ENCODE results near the gene RHCG. TPM values are rescaled to one million over a fixed set of nuclear protein-coding genes. Genes with fewer than 3 reads are reported as not detected.
A peak's percentile ranks its signal among the peaks of the same experiment; 100 is the strongest.

The RHCG gene
- polyA plus RNA-seq, 4 donors = 2.0 to 3.9 (median 3.0) TPM

- no peak for DNase-seq (ENCODE audit: low read depth in 4 of 4, low spot score in 2 of 4)
Observed at GRCh38 chr15:89447676-89448075, 48.7 kb downstream of the RHCG start.

- no peak for DNase-seq (ENCODE audit: low read depth in 4 of 4, low spot score in 2 of 4)
Observed at GRCh38 chr15:89446255-89446891, 50.0 kb downstream of the RHCG start.

DNA sequence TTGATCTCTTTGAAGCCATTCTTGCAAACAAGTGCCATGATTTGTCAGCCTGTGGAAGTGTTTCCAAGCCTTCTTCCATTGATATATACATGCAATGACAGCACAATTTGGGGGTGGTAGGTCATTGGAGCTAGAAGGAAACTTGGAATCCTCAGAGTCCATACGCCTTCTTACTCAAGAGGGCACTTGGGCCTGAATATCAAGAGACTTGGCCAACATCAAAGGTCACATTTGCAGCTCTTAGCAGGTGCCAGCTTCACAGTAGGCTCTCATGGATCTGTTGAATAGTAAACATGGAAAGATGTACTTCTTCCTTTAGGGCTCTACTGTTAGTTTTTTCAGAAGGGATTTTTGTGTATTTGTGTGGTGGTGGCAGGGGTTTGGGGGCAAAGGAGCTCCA is 50.9 kb downstream of the RHCG start:
- DNase-seq (ENCODE audit: low read depth in 4 of 4, low spot score in 2 of 4) = no peak

GRCh38 chr15:89444241-89445225 is 51.9 kb downstream of the RHCG start:
- no peak for DNase-seq (ENCODE audit: low read depth in 4 of 4, low spot score in 2 of 4)

DNA sequence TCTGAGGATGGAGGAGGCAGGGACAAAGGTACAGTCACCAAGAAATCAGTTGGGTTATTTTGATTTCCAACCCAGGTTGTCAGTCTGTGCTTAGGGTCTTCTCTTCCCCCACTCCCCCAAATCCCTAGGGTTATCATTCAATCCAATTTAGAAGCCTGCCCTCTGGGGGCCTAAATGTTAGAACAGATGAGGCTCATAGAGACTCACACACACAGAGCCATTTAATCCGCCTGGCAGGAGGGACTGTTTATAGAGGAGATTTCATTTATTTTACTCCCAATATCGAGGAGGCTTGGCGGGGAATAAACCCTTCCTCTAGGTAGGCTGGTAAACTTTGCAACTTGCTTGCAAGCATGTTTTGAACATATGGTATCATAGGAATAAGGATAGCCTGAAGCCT is 52.8 kb downstream of the RHCG start:
- DNase-seq (ENCODE audit: low read depth in 4 of 4, low spot score in 2 of 4) = no peak

DNA sequence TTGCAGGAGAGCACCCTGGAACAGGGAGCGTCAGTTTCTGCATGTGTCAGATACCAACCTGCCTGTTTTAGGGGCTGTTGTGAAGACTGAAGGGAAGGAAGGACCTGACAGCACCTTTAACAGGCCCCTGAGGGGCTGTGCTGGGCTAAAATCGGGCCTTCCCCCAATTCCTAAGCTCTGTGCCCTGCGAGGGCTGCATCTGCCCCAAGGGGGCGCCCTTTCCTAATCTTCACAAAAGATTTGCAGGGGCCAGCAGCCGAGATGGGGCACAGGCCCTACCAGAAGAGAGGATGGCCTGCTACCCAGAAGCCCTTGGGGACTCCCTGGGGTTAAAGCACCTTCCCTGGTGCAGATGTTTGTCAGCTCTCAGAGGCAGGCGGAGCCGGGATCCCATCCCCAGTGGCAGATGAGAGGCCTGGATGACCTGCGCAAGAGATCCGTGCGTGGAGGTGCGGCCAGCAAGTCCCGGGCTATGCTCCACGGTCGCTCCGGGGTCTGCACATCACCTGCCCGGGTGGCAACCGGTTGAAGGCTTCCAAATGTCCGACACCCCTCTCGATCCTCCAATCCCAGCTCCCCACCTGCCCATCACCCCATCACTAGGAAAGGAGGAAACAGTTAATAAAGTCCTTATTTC is 53.6 kb downstream of the RHCG start:
- DNase-seq (ENCODE audit: low read depth in 4 of 4, low spot score in 2 of 4) = no peak

GRCh38 chr15:89442155-89442554 is 54.2 kb downstream of the RHCG start:
- no peak for DNase-seq (ENCODE audit: low read depth in 4 of 4, low spot score in 2 of 4)

GRCh38 chr15:89441295-89441812 is 55.0 kb downstream of the RHCG start:
- no peak for DNase-seq (ENCODE audit: low read depth in 4 of 4, low spot score in 2 of 4)

GRCh38 chr15:89439764-89440163 is 56.6 kb downstream of the RHCG start:
- DNase-seq (ENCODE audit: low read depth in 4 of 4, low spot score in 2 of 4) = no peak

GRCh38 chr15:89436560-89437311 is 59.6 kb downstream of the RHCG start:
- DNase-seq (ENCODE audit: low read depth in 4 of 4, low spot score in 2 of 4) = no peak

- no peak for DNase-seq (ENCODE audit: low read depth in 4 of 4, low spot score in 2 of 4)
Observed at GRCh38 chr15:89435362-89435761, 61.0 kb downstream of the RHCG start.

DNA sequence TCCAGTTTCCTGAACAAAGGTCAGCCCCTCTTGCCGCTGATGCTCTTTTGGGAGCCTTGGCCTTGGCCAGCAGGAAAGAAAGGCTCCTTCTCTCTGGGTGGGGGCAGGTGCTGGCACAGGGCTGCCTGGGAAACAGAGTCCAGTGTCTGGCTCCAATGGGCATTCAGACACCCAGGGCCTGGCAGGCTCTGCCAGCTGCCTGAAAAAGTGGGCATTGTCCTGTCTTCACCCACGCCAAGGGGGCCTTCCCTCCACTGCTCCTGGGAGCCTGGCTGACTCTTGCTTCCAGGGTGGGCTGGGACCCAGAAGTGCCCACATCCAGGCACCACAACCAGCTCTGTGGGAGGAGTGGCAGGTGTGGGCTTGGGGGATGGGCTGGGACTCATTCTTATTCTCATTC is 62.7 kb downstream of the RHCG start:
- no peak for DNase-seq (ENCODE audit: low read depth in 4 of 4, low spot score in 2 of 4)

DNA sequence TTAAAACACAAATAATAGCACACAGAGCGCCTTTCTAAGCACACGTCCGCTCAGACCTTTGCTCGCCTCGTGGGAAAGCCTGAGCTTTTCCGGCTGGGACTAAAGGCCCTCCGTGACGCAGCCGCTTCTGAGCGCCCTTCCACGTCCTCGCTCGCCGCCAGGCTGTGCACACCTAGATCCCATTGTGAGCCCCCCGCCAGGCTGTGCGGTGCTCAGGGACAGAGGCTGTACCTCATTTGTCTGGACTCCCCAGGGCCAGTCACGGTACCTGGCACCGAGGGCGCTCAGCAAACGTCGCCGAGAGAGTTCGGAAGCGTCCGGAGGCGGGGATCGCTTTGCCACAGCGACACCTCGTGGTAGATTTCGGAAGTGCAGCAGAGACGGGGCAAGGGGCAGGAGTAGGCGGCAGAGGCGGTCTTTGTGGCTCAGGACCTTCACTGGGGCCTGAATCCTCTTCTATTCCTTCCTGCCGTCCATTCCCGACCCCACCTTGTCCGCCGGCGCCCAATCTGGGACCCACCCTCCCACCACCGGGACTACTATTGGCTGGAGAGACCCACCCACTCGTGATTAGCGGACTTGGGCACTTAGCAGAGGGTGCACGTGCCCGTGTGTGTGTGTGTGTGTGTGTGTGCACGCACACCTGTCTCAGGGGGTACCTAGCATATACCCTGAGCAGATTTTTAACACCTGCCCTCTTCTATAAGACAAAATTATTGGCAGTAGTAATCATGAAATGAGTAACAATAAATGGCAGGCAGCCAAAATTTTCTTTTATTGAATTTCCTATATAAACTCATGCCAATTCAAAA is 65.6 kb downstream of the RHCG start:
- peak in 3 of 4 donors; percentile 64 to 69 (median 67) for DNase-seq (ENCODE audit: low read depth in 4 of 4, low spot score in 2 of 4)

- no peak for DNase-seq (ENCODE audit: low read depth in 4 of 4, low spot score in 2 of 4)
Observed at GRCh38 chr15:89429986-89430385, 66.4 kb downstream of the RHCG start.

DNA sequence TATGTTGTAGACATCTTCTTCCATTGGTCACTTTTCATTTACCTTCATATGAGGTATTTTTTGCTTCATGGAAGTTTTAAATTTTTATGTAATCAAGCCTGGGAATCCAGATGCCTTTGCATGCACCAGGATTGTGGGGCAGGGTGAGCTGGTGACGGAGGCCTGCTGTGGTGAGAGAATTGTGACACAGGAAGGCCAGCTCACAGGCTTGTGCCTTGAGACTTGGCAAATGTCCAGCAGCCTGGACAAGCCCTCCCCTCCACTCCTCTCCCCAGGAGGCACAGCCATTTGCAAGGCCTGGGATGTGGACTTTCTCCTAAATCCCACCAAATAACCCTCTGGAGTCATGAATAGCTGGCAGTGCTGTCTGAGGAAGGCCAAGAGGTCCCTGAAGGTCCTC is 67.4 kb downstream of the RHCG start:
- no peak for DNase-seq (ENCODE audit: low read depth in 4 of 4, low spot score in 2 of 4)

GRCh38 chr15:89428246-89428645 is 68.1 kb downstream of the RHCG start:
- no peak for DNase-seq (ENCODE audit: low read depth in 4 of 4, low spot score in 2 of 4)

GRCh38 chr15:89426500-89426899 is 69.9 kb downstream of the RHCG start:
- no peak for DNase-seq (ENCODE audit: low read depth in 4 of 4, low spot score in 2 of 4)

GRCh38 chr15:89423981-89424380 is 72.4 kb downstream of the RHCG start:
- no peak for DNase-seq (ENCODE audit: low read depth in 4 of 4, low spot score in 2 of 4)
